SU-DHL-6 (cell line): ENCODE measurements around the gene SEMA5A.

Source experiments
- H2AFZ ChIP-seq: fragments of 200-600 bp; sonication (generic); 2 replicates; pipeline ENCODE4 v1.6.1; 2014; ENCODE audit warnings: low read depth, mild to moderate bottlenecking, moderate library complexity, mixed read lengths, antibody characterized with exemption, low read length; ENCODE audit not compliant: severe bottlenecking
- H3F3A ChIP-seq: fragments of 200-600 bp; shearing (Covaris generic); 2 replicates; pipeline ENCODE4 v1.6.0; 2016; ENCODE audit warnings: antibody characterized with exemption, mild to moderate bottlenecking; ENCODE audit not compliant: insufficient read depth
- H3K27ac ChIP-seq: fragments of 200-600 bp; sonication (generic); 2 replicates; pipeline ENCODE4 v1.5.1; 2016; ENCODE audit warnings: low read depth, mild to moderate bottlenecking, low read length, moderate library complexity, mixed read lengths
- H3K27me3 ChIP-seq: fragments of 200-600 bp; sonication (generic), shearing (Covaris generic); 2 replicates; pipeline ENCODE4 v1.6.0; 2014; ENCODE audit warnings: mild to moderate bottlenecking, low read length
- H3K36me3 ChIP-seq: fragments of 200-600 bp; sonication (generic); 2 replicates; pipeline ENCODE4 v1.6.1; 2014; ENCODE audit warnings: mild to moderate bottlenecking, low read length, mixed read lengths
- H3K4me2 ChIP-seq: fragments of 300-600, 200-600 bp; shearing (Covaris generic), sonication (generic); 2 replicates; pipeline ENCODE4 v1.6.0; 2014; ENCODE audit warnings: low read length, low read depth, mild to moderate bottlenecking; ENCODE audit not compliant: poor library complexity, severe bottlenecking
- H3K4me3 ChIP-seq: fragments of 200-600 bp; sonication (generic); 2 replicates; pipeline ENCODE4 v1.5.1; 2014; ENCODE audit warnings: antibody characterized with exemption, low read length, mild to moderate bottlenecking, mixed read lengths; ENCODE audit not compliant: insufficient read depth, poor library complexity, severe bottlenecking
- H3K79me2 ChIP-seq: fragments of 200-600 bp; sonication (generic); 2 replicates; pipeline ENCODE4 v1.6.1; 2014; ENCODE audit warnings: mild to moderate bottlenecking, low read length, moderate library complexity; ENCODE audit not compliant: insufficient read depth
- H3K9ac ChIP-seq: fragments of 200-600 bp; sonication (generic); 2 replicates; pipeline ENCODE4 v1.7.0; 2014; ENCODE audit warnings: mild to moderate bottlenecking, low read length
- H3K9me2 ChIP-seq: fragments of 200-600 bp; sonication (generic); replicated peaks from 2 replicates; pipeline ENCODE4 v1.6.1; 2014; ENCODE audit warnings: low read length; ENCODE audit not compliant: insufficient read depth
- H3K9me3 ChIP-seq: fragments of 200-600 bp; sonication (generic); 2 replicates; pipeline ENCODE4 v1.6.1; 2014; ENCODE audit warnings: low read length, mixed read lengths; ENCODE audit not compliant: insufficient read depth
- H4K20me1 ChIP-seq: fragments of 200-600 bp; sonication (generic); 2 replicates; pipeline ENCODE4 v1.6.1; 2014; ENCODE audit warnings: low read depth, mild to moderate bottlenecking, antibody characterized with exemption, low read length, moderate library complexity, mixed read lengths
- CTCF ChIP-seq: fragments of 200-600 bp; sonication (generic); IDR thresholded peaks from one replicate; pipeline ENCODE4 v1.5.1; 2017; ENCODE audit warnings: antibody characterized with exemption, mild to moderate bottlenecking, low read length, moderate library complexity; ENCODE audit not compliant: insufficient read depth, poor library complexity, severe bottlenecking
- EZH2phosphoT487 ChIP-seq: fragments of 200-600 bp; sonication (generic), shearing (Covaris generic); conservative IDR thresholded peaks from 2 replicates; pipeline ENCODE4 v1.6.1; 2018; ENCODE audit warnings: mild to moderate bottlenecking, antibody characterized with exemption, low read length, moderate library complexity, mixed read lengths

SEMA5A gene

GRCh38 chr5:9170026-9170425, 375.8 kb downstream of the SEMA5A start:
- H3K9me3 ChIP-seq, result no peaks in the 10 kb centered on the region
- TF ChIP-seq EZH2phosphoT487 (no peak), CTCF (no peak)
- H3K9me2 ChIP-seq, result no peaks in the 10 kb centered on the region
- no peaks in the 10 kb centered on the region for H4K20me1 ChIP-seq
- no peak overlapping the region for H3K9ac ChIP-seq
- no peak overlapping the region for H3K4me2 ChIP-seq
- no peaks in the 10 kb centered on the region for H3K79me2 ChIP-seq
- no peaks in the 10 kb centered on the region for H3K36me3 ChIP-seq
- no peak overlapping the region for H2AFZ ChIP-seq
- H3K27ac ChIP-seq, result no peak overlapping the region
- 0 out of 2 replicates have a peak, but pooled peaks cover 3% of the 10 kb centered on the region for H3K27me3 ChIP-seq
- H3F3A ChIP-seq, result no peaks in the 10 kb centered on the region
- H3K4me3 ChIP-seq, result no peak overlapping the region

- H2AFZ ChIP-seq, result no peak overlapping the region
- no peak overlapping the region for H3K9ac ChIP-seq
- no peak for TF ChIP-seq CTCF
- no peak for TF ChIP-seq EZH2phosphoT487
- no peak overlapping the region for H3K27ac ChIP-seq
- H3K4me3 ChIP-seq, result no peak overlapping the region
- no peaks in the 10 kb centered on the region for H3K9me2 ChIP-seq
- no peaks in the 10 kb centered on the region for H4K20me1 ChIP-seq
- H3K79me2 ChIP-seq, result no peaks in the 10 kb centered on the region
- H3K9me3 ChIP-seq, result no peaks in the 10 kb centered on the region
- H3F3A ChIP-seq, result no peaks in the 10 kb centered on the region
- peaks cover under 1% of the 10 kb centered on the region; the same call in 1 of the 2 replicates for H3K36me3 ChIP-seq
- H3K4me2 ChIP-seq, result no peak overlapping the region
- 0 out of 2 replicates have a peak, but pooled peaks cover 3% of the 10 kb centered on the region for H3K27me3 ChIP-seq
Measured at GRCh38 chr5:9169557-9169902, 376.3 kb downstream of the SEMA5A start.

DNA sequence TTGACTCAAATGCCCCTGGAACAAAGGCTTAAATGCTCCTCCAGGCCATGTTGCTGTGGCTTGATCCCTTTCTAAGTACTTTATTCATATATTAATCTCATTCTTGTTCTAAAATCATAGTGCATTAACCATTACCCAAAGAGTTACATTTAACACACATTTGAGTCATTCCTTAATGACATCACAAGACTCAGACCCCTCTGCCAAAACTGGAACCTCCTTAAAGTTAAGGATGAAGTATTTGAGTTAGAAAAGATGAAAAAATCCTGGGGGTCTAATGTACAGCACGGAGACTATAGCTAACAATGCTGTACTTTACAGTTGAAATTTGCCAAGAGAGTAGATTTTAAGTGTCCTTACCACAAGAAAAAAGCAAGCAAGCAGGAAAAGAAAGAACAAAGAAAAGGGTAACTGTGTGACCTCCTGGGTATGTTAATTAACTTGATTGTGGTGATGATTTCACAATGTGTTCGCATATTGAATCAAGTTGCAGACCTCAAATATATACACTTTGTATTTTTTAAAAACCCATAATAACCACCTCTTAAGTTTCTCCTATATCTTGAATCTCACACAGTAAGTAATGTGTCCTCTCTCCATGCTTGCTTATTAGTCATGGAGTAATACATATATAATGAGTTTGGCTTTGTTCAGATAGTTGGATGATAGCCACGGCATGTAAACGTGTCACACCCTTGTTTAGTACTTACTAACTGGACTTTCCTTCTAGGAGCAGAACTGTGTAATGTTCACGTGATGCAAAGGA, 376.9 kb downstream of the SEMA5A start:
- TF ChIP-seq EZH2phosphoT487 (no peak), CTCF (no peak)
- H3K4me3 ChIP-seq, result no peak overlapping the region
- H3K4me2 ChIP-seq, result no peak overlapping the region
- H3K27ac ChIP-seq, result no peak overlapping the region
- no peaks in the 10 kb centered on the region for H4K20me1 ChIP-seq
- no peaks in the 10 kb centered on the region for H3K9me3 ChIP-seq
- H3F3A ChIP-seq, result no peaks in the 10 kb centered on the region
- H3K9ac ChIP-seq, result no peak overlapping the region
- H2AFZ ChIP-seq, result no peak overlapping the region
- H3K36me3 ChIP-seq, result peaks cover 2% of the 10 kb centered on the region; the same call in 1 of the 2 replicates
- H3K9me2 ChIP-seq, result no peaks in the 10 kb centered on the region
- H3K79me2 ChIP-seq, result no peaks in the 10 kb centered on the region
- 0 out of 2 replicates have a peak, but pooled peaks cover 3% of the 10 kb centered on the region for H3K27me3 ChIP-seq
